Stimulated activated effector memory CD8-positive, alpha-beta T cell treated with anti-CD3 and anti-CD28 coated beads, Interleukin-12 subunit alpha, Interleukin-12 subunit beta, amount 100 ng/mL, for 72 hours (primary cell): ENCODE measurements around the gene KIZ.
"Not testable (repeated sequence)": the region's sequence is repeated elsewhere in the genome, so short reads cannot be mapped to it uniquely, and the experiment has no call there.

Experiments used
- ATAC-seq: fragments of 150-1000 bp; cut with Tn5 transposase; 2 replicates; pipeline ENCODE4 v1.10.0; 2021
- DNase-seq, 2 donors: peaks; one replicate each; pipeline ENCODE4 v3.0.0; 2021 to 2022; ENCODE audit warnings: low spot score in 2 of 2
- H3K27ac Mint-ChIP-seq: one replicate; pipeline ENCODE4 v1.8.0; 2022; ENCODE audit warnings: mild to moderate bottlenecking, mixed read lengths
- H3K36me3 Mint-ChIP-seq: one replicate; pipeline ENCODE4 v1.8.0; 2022; ENCODE audit warnings: mild to moderate bottlenecking, mixed read lengths
- H3K4me1 Mint-ChIP-seq: one replicate; pipeline ENCODE4 v1.8.0; 2022; ENCODE audit warnings: mixed read lengths
- H3K4me3 Mint-ChIP-seq: one replicate; pipeline ENCODE4 v1.8.0; 2022; ENCODE audit warnings: mild to moderate bottlenecking, mixed read lengths
- H3K9me3 Mint-ChIP-seq: one replicate; pipeline ENCODE4 v1.8.0; 2022; ENCODE audit warnings: mixed read lengths

KIZ gene

GRCh38 chr20:21145424-21145823 lies 19.5 kb downstream of the KIZ start:
- H3K36me3 Mint-ChIP-seq, result no peaks in the 10 kb centered on the region
- H3K4me1 Mint-ChIP-seq, result peaks cover 6% of the 10 kb centered on the region
- H3K9me3 Mint-ChIP-seq, result no peaks in the 10 kb centered on the region

GRCh38 chr20:21146215-21146614 lies 20.3 kb downstream of the KIZ start:
- Mint-ChIP-seq H3K4me1 (peaks cover 6% of the 10 kb centered on the region), H3K4me3 (no peak overlapping the region), H3K9me3 (no peaks in the 10 kb centered on the region), H3K36me3 (no peaks in the 10 kb centered on the region), H3K27ac (no peak overlapping the region)
- DNase-seq, result no peak
- no peak for ATAC-seq

More at GRCh38 chr20:21145424-21145823, 19.5 kb downstream of the KIZ start:
- Mint-ChIP-seq H3K4me3 (no peak overlapping the region), H3K27ac (no peak overlapping the region)
- DNase-seq (no peak), ATAC-seq (no peak)

- ATAC-seq, result peak; percentile 85
- Mint-ChIP-seq H3K27ac (no peak overlapping the region), H3K4me1 (peaks cover 6% of the 10 kb centered on the region), H3K4me3 (no peak overlapping the region), H3K36me3 (no peaks in the 10 kb centered on the region), H3K9me3 (no peaks in the 10 kb centered on the region)
- DNase-seq, result no peak
Measured at GRCh38 chr20:21147593-21147992, 21.7 kb downstream of the KIZ start.

GRCh38 chr20:21149344-21149743 lies 23.5 kb downstream of the KIZ start:
- peaks cover 6% of the 10 kb centered on the region for H3K4me1 Mint-ChIP-seq
- no peaks in the 10 kb centered on the region for H3K9me3 Mint-ChIP-seq
- H3K36me3 Mint-ChIP-seq, result no peaks in the 10 kb centered on the region
- H3K4me3 Mint-ChIP-seq, result no peak overlapping the region
- no peak for DNase-seq
- H3K27ac Mint-ChIP-seq, result no peak overlapping the region
- no peak for ATAC-seq

DNA sequence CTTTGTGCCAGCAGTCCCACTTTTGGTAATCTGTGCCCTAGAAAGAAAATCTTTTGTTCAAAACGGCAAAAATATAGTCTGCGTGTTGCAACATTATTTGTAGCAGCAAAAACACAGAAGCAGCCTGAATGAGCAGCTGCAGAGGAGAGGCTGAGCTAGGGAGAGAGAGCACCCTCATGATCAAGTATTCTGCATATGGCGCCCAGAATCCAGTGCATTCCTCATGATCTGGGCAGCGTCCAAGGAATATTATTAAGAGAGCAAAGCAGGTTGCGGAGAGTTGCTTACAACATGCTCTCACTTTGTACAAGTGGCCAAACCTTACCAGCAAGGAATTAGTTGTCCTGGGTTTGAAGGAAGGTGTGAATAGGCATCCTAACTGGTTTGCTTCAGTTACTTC lies 25.9 kb downstream of the KIZ start:
- DNase-seq, result no peak
- Mint-ChIP-seq H3K4me1 (peaks cover 6% of the 10 kb centered on the region), H3K27ac (no peak overlapping the region), H3K4me3 (no peak overlapping the region), H3K36me3 (no peaks in the 10 kb centered on the region), H3K9me3 (no peaks in the 10 kb centered on the region)
- ATAC-seq, result no peak

DNA sequence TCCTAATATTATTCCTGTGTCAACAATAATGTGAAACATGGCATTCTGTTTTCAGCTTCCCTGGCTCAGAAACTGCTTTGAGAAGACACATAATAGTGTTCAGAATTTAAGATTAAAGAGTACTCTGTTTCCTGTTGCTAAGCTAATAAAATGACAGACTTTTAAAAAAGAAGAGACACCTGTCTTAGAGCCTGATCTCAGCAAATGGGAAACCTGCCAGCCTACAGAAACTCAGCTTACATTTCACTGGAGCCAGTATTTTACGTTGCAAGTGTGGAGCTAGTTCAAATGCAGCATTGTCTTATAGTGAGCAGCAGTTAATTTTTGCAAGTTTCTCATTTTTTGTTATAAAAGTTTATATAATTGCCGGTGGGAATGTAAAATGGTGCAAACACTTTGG lies 28.8 kb downstream of the KIZ start:
- Mint-ChIP-seq H3K4me3 (no peak overlapping the region), H3K4me1 (no peaks in the 10 kb centered on the region), H3K36me3 (peaks cover 1% of the 10 kb centered on the region), H3K27ac (peak overlapping the region; percentile 21), H3K9me3 (no peaks in the 10 kb centered on the region)
- DNase-seq (no peak), ATAC-seq (no peak)

DNA sequence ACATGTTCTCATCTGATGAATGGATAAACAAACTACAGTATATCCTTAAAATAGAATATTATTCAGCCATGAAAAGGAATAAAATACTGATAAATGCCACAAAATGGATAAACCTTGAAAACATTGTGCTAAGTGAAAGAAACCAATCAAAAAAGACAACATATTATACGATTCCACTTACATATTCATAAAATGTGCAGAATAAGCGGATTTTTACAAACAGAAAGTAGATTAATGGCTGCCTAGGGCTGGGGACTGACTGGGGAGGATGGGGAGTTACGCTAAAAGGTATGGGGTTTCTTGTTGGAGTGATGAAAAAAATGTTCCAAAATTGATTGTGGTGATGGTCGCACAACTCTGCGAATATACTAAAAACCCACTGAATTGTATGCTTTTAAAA lies 29.4 kb downstream of the KIZ start:
- no peaks in the 10 kb centered on the region for H3K4me1 Mint-ChIP-seq
- H3K9me3 Mint-ChIP-seq, result no peaks in the 10 kb centered on the region
- DNase-seq (no peak), ATAC-seq (no peak)
- H3K4me3 Mint-ChIP-seq, result no peak overlapping the region
- peaks cover 6% of the 10 kb centered on the region for H3K36me3 Mint-ChIP-seq
- no peak overlapping the region for H3K27ac Mint-ChIP-seq

GRCh38 chr20:21156266-21156665 lies 30.4 kb downstream of the KIZ start:
- H3K4me1 Mint-ChIP-seq, result no peaks in the 10 kb centered on the region
- no peaks in the 10 kb centered on the region for H3K9me3 Mint-ChIP-seq
- no peak overlapping the region for H3K4me3 Mint-ChIP-seq
- no peak for ATAC-seq
- H3K27ac Mint-ChIP-seq, result no peak overlapping the region
- peaks cover 6% of the 10 kb centered on the region for H3K36me3 Mint-ChIP-seq
- no peak for DNase-seq

DNA sequence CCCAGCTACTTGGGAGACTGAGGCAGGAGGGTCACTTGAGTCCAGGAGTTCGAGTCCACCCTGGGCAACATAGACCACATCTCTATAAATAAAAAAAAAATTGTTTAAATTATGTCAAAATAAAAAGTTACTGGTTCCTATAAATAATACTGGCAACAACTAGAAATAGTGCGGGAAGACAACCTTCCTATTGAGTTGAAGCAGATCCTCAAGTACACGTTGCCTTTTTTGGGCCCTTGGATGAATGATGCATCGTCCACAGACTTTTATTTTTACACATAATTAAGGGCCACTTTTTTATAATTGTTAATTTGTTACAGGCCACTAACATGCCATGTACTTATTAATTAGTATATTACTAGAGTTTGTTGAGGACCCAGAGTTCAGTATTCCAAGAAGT lies 31.1 kb downstream of the KIZ start:
- Mint-ChIP-seq H3K27ac (no peak overlapping the region), H3K4me3 (no peak overlapping the region), H3K4me1 (no peaks in the 10 kb centered on the region), H3K36me3 (peaks cover 12% of the 10 kb centered on the region), H3K9me3 (no peaks in the 10 kb centered on the region)
- no peak for ATAC-seq
- no peak for DNase-seq

DNA sequence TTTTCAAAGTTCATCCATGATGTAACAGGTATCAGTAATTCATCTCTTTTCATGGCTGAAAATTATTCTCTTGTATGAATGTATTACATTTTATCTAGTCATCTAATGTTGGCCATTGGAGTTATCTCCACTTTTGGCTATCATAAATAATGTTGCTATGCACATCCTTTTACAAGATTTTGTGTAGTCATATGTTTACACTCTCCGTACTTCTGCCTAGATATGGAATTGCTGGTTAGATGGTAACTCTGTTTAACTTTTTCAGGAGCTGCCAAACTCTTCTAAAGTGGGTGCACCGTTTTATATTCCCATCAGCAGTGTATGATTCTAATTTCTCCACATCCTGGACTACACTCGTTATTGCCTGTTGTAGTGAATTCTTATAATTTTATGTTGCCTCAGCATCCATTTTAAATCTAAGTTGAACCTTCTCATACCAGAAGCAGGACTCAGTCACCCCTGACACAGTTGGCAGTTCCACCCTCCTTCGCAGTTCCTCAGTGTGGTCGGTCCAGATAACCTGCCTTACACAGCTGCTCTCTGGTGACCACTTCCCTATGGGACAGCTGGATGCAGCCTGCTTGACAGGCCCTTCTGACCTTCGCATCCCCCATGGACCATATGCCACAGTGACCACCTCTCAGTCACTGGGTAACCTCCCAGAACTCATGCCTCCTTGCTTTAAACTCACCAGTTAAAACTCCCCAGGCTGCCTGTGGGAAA lies 33.9 kb downstream of the KIZ start:
- H3K36me3 Mint-ChIP-seq, result peaks cover 28% of the 10 kb centered on the region
- DNase-seq (no peak), ATAC-seq (no peak)
- no peaks in the 10 kb centered on the region for H3K9me3 Mint-ChIP-seq
- no peaks in the 10 kb centered on the region for H3K4me1 Mint-ChIP-seq
- H3K27ac Mint-ChIP-seq, result no peak overlapping the region
- H3K4me3 Mint-ChIP-seq, result no peak overlapping the region

GRCh38 chr20:21161926-21162325 lies 36.0 kb downstream of the KIZ start:
- Mint-ChIP-seq H3K4me3 (no peak overlapping the region), H3K27ac (no peak overlapping the region), H3K9me3 (no peaks in the 10 kb centered on the region), H3K4me1 (peaks cover 9% of the 10 kb centered on the region), H3K36me3 (peaks cover 28% of the 10 kb centered on the region)
- DNase-seq (no peak), ATAC-seq (no peak)

DNA sequence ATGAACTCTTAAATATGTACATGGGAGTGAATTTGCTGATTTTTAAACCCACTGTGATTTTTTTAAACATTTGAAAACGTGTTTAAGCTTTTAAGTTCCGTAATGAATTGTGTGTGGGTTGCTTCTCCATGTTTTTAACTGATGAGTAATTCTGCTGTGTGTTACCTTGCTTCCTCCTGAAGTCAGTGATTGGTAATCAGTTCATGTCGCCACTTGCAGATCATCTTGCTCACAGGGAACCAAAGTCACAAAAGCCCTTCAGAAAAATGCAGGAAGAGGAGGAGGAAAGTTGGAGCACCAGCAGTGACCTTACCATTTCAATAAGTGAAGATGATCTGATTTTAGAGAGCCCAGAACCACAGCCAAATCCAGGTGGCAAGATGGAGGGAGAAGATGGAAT lies 36.7 kb downstream of the KIZ start:
- no peaks in the 10 kb centered on the region for H3K9me3 Mint-ChIP-seq
- H3K27ac Mint-ChIP-seq, result no peak overlapping the region
- no peak overlapping the region for H3K4me3 Mint-ChIP-seq
- no peak for DNase-seq
- no peak for ATAC-seq
- peaks cover 10% of the 10 kb centered on the region for H3K4me1 Mint-ChIP-seq
- peaks cover 28% of the 10 kb centered on the region for H3K36me3 Mint-ChIP-seq

GRCh38 chr20:21166801-21167200 lies 40.9 kb downstream of the KIZ start:
- H3K27ac Mint-ChIP-seq, result peak overlapping the region; percentile 88
- no peak for DNase-seq
- H3K4me3 Mint-ChIP-seq, result peak overlapping the region; percentile 29
- peaks cover 2% of the 10 kb centered on the region for H3K9me3 Mint-ChIP-seq
- peaks cover 10% of the 10 kb centered on the region for H3K4me1 Mint-ChIP-seq
- peak; percentile 69 for ATAC-seq
- peaks cover 18% of the 10 kb centered on the region for H3K36me3 Mint-ChIP-seq

DNA sequence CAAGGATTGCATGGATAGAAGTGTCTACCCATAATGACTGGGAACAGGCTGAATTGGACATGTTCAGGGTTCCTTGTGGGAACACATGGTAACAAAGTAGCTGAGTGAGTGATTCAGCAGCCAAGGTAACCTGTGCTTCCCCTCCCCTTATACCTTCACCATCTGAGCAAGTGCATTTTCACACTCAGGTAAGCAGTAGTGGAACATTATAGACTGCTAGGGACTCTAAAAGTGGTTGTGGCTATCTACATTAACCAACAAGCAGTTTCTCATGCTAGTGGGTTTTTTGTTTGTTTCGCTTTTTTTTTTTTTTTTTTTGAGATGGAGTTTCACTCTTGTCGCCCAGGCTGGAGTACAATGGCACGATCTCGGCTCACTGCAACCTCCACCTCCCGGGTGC lies 41.4 kb downstream of the KIZ start:
- ATAC-seq (peak; percentile 43), DNase-seq (no peak)
- Mint-ChIP-seq H3K36me3 (peaks cover 13% of the 10 kb centered on the region), H3K4me3 (no peak overlapping the region), H3K4me1 (peaks cover 10% of the 10 kb centered on the region), H3K27ac (peak overlapping the region; percentile 88), H3K9me3 (peaks cover 2% of the 10 kb centered on the region)

DNA sequence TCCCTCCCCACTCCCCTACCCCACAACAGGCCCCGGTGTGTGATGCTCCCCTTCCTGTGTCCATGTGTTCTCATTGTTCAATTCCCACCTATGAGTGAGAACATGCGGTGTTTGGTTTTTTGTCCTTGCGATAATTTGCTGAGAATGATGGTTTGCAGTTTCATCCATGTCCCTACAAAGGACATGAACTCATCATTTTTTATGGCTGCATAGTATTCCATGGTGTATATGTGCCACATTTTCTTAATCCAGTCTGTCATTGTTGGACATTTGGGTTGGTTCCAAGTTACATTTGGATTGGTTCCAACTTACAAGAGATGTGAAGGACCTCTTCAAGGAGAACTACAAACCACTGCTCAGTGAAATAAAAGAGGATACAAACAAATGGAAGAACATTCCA lies 42.2 kb downstream of the KIZ start:
- not testable (repeated sequence) for H3K27ac Mint-ChIP-seq

DNA sequence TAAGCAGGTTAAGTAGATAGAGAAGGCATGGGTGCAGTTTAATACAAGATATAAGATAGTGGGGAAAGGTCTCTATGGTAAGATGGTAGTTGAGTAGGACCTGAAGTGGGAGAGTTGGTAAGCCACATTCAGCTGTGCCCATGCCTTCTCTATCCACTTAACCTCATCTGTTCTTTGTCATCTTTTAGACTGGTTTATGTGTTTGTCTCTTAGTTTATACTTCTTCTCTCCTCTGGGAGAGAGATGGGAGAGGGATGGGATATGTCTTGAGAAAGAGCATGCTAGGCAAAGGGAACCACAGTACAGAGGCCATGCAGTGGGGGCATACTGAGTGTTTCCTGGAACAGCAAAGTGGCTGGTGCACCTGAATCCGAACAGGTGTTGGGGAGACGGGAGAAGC lies 46.7 kb downstream of the KIZ start:
- Mint-ChIP-seq H3K4me3 (no peak overlapping the region), H3K4me1 (peaks cover 6% of the 10 kb centered on the region), H3K36me3 (no peaks in the 10 kb centered on the region), H3K27ac (no peak overlapping the region), H3K9me3 (peaks cover 5% of the 10 kb centered on the region)
- ATAC-seq (no peak), DNase-seq (no peak)

More for the DNA sequence above, 42.2 kb downstream of the KIZ start:
- not testable (repeated sequence) for ATAC-seq, H3K36me3 Mint-ChIP-seq, DNase-seq, H3K9me3 Mint-ChIP-seq, H3K4me3 Mint-ChIP-seq
- H3K4me1 Mint-ChIP-seq, result peaks cover 16% of the 10 kb centered on the region

DNA sequence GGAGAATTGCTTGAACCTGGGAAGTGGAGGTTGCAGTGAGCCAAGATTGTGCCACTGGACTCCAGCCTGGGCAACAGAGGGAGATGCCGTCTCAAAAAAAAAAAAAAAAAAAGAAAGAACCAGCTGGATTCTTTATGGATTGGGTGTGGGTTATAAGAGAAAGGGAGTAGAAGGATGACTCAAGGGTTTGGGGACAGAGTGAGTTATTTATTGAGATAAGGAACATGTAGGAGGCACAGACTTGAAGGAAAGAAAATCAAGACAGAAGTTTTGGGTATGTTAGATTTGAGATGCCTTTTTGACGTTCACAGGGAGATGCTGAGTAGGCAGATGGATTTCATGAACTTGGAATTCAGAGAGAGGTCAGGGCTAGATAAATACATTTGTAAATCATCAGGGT lies 47.6 kb downstream of the KIZ start:
- Mint-ChIP-seq H3K4me1 (peaks cover 6% of the 10 kb centered on the region), H3K4me3 (no peak overlapping the region), H3K36me3 (no peaks in the 10 kb centered on the region), H3K27ac (no peak overlapping the region), H3K9me3 (peaks cover 5% of the 10 kb centered on the region)
- DNase-seq (no peak), ATAC-seq (no peak)
